HepG2 (cell line): ENCODE measurements around the gene AGRN. TPM values are rescaled to one million over a fixed set of nuclear protein-coding genes. Genes with fewer than 3 reads are reported as not detected.
A peak's percentile ranks its signal among the peaks of the same experiment; 100 is the strongest.

ENCODE experiments used
- FOXO1 ChIP-seq: sonication (generic); formaldehyde crosslinking; IDR thresholded peaks from 2 replicates; pipeline ENCODE4 v1.4.0; 2020; ENCODE audit warnings: missing genetic modification reagents
- FOXP1 ChIP-seq, 2 experiments: fragments of 450-650 bp in 1 of 2; IDR thresholded peaks; 2 replicates each; pipeline ENCODE4 v1.6.1; 2017 to 2018; ENCODE audit warnings: antibody characterized with exemption in 1 of 2
- KLF15 ChIP-seq: sonication (generic); formaldehyde crosslinking; IDR thresholded peaks from 2 replicates; pipeline ENCODE4 v1.8.1; 2023; ENCODE audit warnings: borderline replicate concordance, mild to moderate bottlenecking, inconsistent platforms, missing genetic modification reagents, mixed read lengths
- MXD4 ChIP-seq: IDR thresholded peaks from 2 replicates; pipeline ENCODE4 v1.6.1; 2016; ENCODE audit warnings: mild to moderate bottlenecking, missing biosample characterization, missing genetic modification reagents
- PCBP1 ChIP-seq: fragments of 200-400 bp; formaldehyde crosslinking; IDR thresholded peaks from 2 replicates; pipeline ENCODE4 v1.6.1; 2017; ENCODE audit warnings: mild to moderate bottlenecking, low read depth, low read length, borderline replicate concordance
- ZNF550 ChIP-seq: sonication (generic); formaldehyde crosslinking; IDR thresholded peaks from 2 replicates; pipeline ENCODE4 v1.4.0; 2020; ENCODE audit warnings: mild to moderate bottlenecking, missing genetic modification reagents, borderline replicate concordance
- ZNF563 ChIP-seq: sonication (generic); formaldehyde crosslinking; IDR thresholded peaks from 2 replicates; pipeline ENCODE4 v1.8.0; 2022; ENCODE audit warnings: mild to moderate bottlenecking, moderate library complexity, missing genetic modification reagents
- ZNF713 ChIP-seq: sonication (generic); formaldehyde crosslinking; IDR thresholded peaks from 2 replicates; pipeline ENCODE4 v1.4.0; 2020; ENCODE audit warnings: mild to moderate bottlenecking, missing genetic modification reagents
- ZNF75D ChIP-seq: sonication (generic); formaldehyde crosslinking; IDR thresholded peaks from 2 replicates; pipeline ENCODE4 v1.8.1; 2023; ENCODE audit warnings: missing genetic modification reagents, mild to moderate bottlenecking, borderline replicate concordance
- ZNF879 ChIP-seq: sonication (generic); formaldehyde crosslinking; IDR thresholded peaks from 2 replicates; pipeline ENCODE4 v1.8.1; 2023; ENCODE audit warnings: missing genetic modification reagents
- ZSCAN30 ChIP-seq: sonication (generic); formaldehyde crosslinking; IDR thresholded peaks from 2 replicates; pipeline ENCODE4 v1.5.0; 2020; ENCODE audit warnings: mild to moderate bottlenecking, missing genetic modification reagents
- polyA plus RNA-seq, 8 experiments: library from polyadenylated mRNA; depleted of rRNA in 3 of 8; stranded (reverse) in 7 of 8; unstranded in 1 of 8; fragments of >200 nt; fragmentation: Illumina TruSeq in 4 of 8; extraction: Trizol in 4 of 8; gene quantifications; 2 replicates each; pipeline versions ENCODE4 v1.2.1 to v1.2.3, GENCODE V29; 2011 to 2016; ENCODE audit warnings: low read depth in 4 of 8, missing spikeins in 1 of 8, mixed read lengths in 1 of 8; ENCODE audit not compliant: insufficient read depth in 1 of 8
- total RNA-seq, 5 experiments: library from RNA; depleted of rRNA; stranded (reverse); fragments of >200 nt; fragmentation: Illumina TruSeq; extraction: Trizol; gene quantifications; 2 replicates each; pipeline ENCODE4 v1.2.3, GENCODE V29; 2016; ENCODE audit warnings: low read depth in 1 of 5
- TF ChIP-seq, protein P1 (sequence below): sonication (generic); formaldehyde crosslinking; IDR thresholded peaks from 2 replicates; pipeline ENCODE4 v1.5.0; 2020; ENCODE audit warnings: mild to moderate bottlenecking, missing genetic modification reagents, borderline replicate concordance
- TF ChIP-seq, protein P2 (sequence below): sonication (generic); IDR thresholded peaks from 2 replicates; pipeline ENCODE4 v1.6.1; 2016; ENCODE audit warnings: low read depth, borderline replicate concordance
- TF ChIP-seq, protein P3 (sequence below): sonication (generic); formaldehyde crosslinking; IDR thresholded peaks from 2 replicates; pipeline ENCODE4 v1.4.0; 2020; ENCODE audit warnings: missing genetic modification reagents; ENCODE audit errors: not compliant biosample characterization
- TF ChIP-seq, protein P4 (sequence below): sonication (generic); formaldehyde crosslinking; IDR thresholded peaks from 2 replicates; pipeline ENCODE4 v1.8.1; 2022; ENCODE audit warnings: mild to moderate bottlenecking, missing genetic modification reagents
- TF ChIP-seq, protein P5 (sequence below): sonication (generic); formaldehyde crosslinking; IDR thresholded peaks from 2 replicates; pipeline ENCODE4 v1.5.1; 2020; ENCODE audit warnings: mild to moderate bottlenecking, missing genetic modification reagents

Gene AGRN
- total and polyA plus RNA-seq, 2 of the 13 experiments (the other 11 are each of a cell fraction or from before 2014, with no cell fraction given) = 29.8 to 65.2 TPM

DNA sequence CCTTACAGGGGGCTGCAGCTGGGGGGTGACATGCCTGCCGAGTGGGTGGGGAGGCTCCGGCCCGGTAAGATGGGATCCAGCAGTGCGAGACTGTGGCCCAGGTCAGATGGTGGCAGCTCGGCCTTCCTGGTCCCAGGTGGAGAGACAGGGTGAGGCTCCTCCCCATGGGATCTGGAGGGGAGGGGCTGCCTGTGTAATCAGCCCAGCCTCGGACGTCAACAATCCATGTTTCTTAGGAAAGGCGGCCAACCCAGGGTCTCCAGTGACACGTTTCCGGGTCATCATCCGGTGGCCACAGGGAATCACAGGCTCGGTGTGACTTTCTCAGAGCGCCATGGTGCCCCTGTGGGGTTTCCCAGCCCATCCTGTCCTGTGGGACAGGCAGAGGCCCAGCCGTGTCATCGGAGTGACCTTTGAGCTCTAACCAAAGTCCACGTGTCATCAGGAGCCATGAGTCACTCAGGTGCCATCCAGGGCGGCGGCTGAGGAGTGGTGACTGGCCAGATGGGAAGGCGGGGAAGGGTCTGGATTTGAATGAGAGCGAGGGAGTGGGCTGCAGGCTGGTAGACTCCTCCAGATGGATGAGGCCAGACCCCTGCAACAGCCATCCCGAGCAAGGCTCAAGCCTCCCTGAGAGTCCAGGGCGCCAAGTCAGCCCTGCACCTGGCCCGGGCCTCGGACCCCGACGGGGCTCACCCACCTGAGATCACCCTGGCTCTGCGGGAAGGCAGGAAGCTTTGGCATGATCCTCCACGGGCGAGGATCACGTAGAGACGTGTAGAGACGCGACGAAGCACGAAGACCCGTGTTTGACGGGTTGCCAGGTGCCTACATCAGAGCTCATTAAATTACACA, 13.4 kb upstream of the AGRN start (continued):
- TF ChIP-seq MXD4 (peak; percentile 55; the same call in 1 of the 2 replicates), ZNF550 (no peak), ZNF563 (CRISPR knock-in tag) (no peak; the same call in 1 of the 2 replicates), FOXP1 (IDR thresholded peaks at IDR 0.05) (no peak), FOXP1 (CRISPR knock-in tag; IDR thresholded peaks at IDR 0.05) (peak; percentile 43), FOXO1 (no peak; the same call in 1 of the 2 replicates), ZNF713 (CRISPR knock-in tag) (no peak), KLF15 (no peak), ZNF879 (CRISPR knock-in tag) (0 out of 2 replicates have a peak, but pooled peaks have one; percentile 20), ZSCAN30 (CRISPR knock-in tag) (0 out of 2 replicates have a peak, but pooled peaks have one; percentile 55), PCBP1 (0 out of 2 replicates have a peak, but pooled peaks have one; percentile 78), ZNF75D (CRISPR knock-in tag) (no peak)
- TF ChIP-seq, protein P1, sequence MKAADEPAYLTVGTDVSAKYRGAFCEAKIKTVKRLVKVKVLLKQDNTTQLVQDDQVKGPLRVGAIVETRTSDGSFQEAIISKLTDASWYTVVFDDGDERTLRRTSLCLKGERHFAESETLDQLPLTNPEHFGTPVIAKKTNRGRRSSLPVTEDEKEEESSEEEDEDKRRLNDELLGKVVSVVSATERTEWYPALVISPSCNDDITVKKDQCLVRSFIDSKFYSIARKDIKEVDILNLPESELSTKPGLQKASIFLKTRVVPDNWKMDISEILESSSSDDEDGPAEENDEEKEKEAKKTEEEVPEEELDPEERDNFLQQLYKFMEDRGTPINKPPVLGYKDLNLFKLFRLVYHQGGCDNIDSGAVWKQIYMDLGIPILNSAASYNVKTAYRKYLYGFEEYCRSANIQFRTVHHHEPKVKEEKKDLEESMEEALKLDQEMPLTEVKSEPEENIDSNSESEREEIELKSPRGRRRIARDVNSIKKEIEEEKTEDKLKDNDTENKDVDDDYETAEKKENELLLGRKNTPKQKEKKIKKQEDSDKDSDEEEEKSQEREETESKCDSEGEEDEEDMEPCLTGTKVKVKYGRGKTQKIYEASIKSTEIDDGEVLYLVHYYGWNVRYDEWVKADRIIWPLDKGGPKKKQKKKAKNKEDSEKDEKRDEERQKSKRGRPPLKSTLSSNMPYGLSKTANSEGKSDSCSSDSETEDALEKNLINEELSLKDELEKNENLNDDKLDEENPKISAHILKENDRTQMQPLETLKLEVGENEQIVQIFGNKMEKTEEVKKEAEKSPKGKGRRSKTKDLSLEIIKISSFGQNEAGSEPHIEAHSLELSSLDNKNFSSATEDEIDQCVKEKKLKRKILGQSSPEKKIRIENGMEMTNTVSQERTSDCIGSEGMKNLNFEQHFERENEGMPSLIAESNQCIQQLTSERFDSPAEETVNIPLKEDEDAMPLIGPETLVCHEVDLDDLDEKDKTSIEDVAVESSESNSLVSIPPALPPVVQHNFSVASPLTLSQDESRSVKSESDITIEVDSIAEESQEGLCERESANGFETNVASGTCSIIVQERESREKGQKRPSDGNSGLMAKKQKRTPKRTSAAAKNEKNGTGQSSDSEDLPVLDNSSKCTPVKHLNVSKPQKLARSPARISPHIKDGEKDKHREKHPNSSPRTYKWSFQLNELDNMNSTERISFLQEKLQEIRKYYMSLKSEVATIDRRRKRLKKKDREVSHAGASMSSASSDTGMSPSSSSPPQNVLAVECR = peak; percentile 95
- TF ChIP-seq, protein P2, sequence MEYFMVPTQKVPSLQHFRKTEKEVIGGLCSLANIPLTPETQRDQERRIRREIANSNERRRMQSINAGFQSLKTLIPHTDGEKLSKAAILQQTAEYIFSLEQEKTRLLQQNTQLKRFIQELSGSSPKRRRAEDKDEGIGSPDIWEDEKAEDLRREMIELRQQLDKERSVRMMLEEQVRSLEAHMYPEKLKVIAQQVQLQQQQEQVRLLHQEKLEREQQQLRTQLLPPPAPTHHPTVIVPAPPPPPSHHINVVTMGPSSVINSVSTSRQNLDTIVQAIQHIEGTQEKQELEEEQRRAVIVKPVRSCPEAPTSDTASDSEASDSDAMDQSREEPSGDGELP = peak; percentile 93; the same call in 1 of the 2 replicates
- TF ChIP-seq, protein P3, sequence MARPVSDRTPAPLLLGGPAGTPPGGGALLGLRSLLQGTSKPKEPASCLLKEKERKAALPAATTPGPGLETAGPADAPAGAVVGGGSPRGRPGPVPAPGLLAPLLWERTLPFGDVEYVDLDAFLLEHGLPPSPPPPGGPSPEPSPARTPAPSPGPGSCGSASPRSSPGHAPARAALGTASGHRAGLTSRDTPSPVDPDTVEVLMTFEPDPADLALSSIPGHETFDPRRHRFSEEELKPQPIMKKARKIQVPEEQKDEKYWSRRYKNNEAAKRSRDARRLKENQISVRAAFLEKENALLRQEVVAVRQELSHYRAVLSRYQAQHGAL (CRISPR knock-in tag) = peak; percentile 74
- TF ChIP-seq, protein P4, sequence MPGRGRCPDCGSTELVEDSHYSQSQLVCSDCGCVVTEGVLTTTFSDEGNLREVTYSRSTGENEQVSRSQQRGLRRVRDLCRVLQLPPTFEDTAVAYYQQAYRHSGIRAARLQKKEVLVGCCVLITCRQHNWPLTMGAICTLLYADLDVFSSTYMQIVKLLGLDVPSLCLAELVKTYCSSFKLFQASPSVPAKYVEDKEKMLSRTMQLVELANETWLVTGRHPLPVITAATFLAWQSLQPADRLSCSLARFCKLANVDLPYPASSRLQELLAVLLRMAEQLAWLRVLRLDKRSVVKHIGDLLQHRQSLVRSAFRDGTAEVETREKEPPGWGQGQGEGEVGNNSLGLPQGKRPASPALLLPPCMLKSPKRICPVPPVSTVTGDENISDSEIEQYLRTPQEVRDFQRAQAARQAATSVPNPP (CRISPR knock-in tag) = no peak
- TF ChIP-seq, protein P5, sequence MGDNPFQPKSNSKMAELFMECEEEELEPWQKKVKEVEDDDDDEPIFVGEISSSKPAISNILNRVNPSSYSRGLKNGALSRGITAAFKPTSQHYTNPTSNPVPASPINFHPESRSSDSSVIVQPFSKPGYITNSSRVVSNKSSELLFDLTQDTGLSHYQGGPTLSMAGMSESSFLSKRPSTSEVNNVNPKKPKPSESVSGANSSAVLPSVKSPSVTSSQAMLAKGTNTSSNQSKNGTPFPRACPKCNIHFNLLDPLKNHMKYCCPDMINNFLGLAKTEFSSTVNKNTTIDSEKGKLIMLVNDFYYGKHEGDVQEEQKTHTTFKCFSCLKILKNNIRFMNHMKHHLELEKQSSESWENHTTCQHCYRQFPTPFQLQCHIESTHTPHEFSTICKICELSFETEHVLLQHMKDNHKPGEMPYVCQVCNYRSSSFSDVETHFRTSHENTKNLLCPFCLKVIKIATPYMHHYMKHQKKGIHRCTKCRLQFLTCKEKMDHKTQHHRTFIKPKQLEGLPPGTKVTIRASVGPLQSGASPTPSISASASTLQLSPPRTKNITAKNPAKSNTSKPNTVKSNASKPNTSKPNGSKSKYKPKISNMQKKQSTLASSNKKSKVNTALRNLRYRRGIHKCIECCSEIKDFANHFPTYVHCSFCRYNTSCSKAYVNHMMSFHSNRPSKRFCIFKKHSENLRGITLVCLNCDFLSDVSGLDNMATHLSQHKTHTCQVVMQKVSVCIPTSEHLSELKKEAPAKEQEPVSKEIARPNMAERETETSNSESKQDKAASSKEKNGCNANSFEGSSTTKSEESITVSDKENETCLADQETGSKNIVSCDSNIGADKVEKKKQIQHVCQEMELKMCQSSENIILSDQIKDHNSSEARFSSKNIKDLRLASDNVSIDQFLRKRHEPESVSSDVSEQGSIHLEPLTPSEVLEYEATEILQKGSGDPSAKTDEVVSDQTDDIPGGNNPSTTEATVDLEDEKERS (CRISPR knock-in tag) = peak; percentile 77
